Measurements from ENCODE around the gene FAM210A. TPM values are rescaled to one million over a fixed set of nuclear protein-coding genes. Genes with fewer than 3 reads are reported as not detected.

Gene FAM210A
- total and polyA plus RNA-seq, 2 experiments from 2014 or later: 17.2 to 17.9 TPM

GRCh38 chr18:13616041-13616440 is 110.3 kb downstream of the FAM210A start (continued):
- no peak for TF ChIP-seq REST (IDR thresholded peaks at IDR 0.05; ENCODE audit: unreplicated experiment)
- TF ChIP-seq CREB1 (CRISPR knock-in tag; IDR thresholded peaks at IDR 0.05; ENCODE audit: low read depth): no peak
- TF ChIP-seq EZH2phosphoT487 (IDR thresholded peaks at IDR 0.05; ENCODE audit: unreplicated experiment): no peak
- TF ChIP-seq STAT1 (IDR thresholded peaks at IDR 0.05; ENCODE audit: unreplicated experiment): no peak
- TF ChIP-seq EZH2 (IDR thresholded peaks at IDR 0.05; ENCODE audit: low read depth, unreplicated experiment): no peak

- Mint-ChIP-seq H3K4me3 (no peak overlapping the region), H3K4me1 (peaks cover 21% of the 10 kb centered on the region), H3K9me3 (no peaks in the 10 kb centered on the region), H3K27ac (no peak overlapping the region), H3K36me3 (ENCODE audit: low read depth) (no peaks in the 10 kb centered on the region), H3K27me3 (ENCODE audit: insufficient read depth, low read depth, poor library complexity) (peaks cover 32% of the 10 kb centered on the region)
- H3F3A ChIP-seq (replicated peaks; ENCODE audit: low read depth): no peaks in the 10 kb centered on the region
- no peaks in the 10 kb centered on the region for H3K9me2 ChIP-seq (ENCODE audit: insufficient read depth)
- H3K27me3 ChIP-seq (ENCODE audit: insufficient read depth): no peaks in the 10 kb centered on the region; the same call in 1 of the 2 replicates
- H3K79me2 ChIP-seq (replicated peaks; ENCODE audit: insufficient read depth): no peaks in the 10 kb centered on the region
- no peak overlapping the region for H3K27ac ChIP-seq (ENCODE audit: low read depth)
- no peaks in the 10 kb centered on the region for H3K36me3 ChIP-seq (ENCODE audit: insufficient read depth)
- H3K4me2 ChIP-seq: no peak overlapping the region
- H3K4me3 ChIP-seq: no peak overlapping the region
- DNase-seq (ENCODE audit: low spot score) (no peak), ATAC-seq (no peak)
- H4K20me1 ChIP-seq (replicated peaks; ENCODE audit: insufficient read depth): no peaks in the 10 kb centered on the region
- H3K4me1 ChIP-seq (ENCODE audit: insufficient read depth): peaks cover 11% of the 10 kb centered on the region
- H2AFZ ChIP-seq: no peak overlapping the region
- TF ChIP-seq STAT1 (IDR thresholded peaks at IDR 0.05; ENCODE audit: unreplicated experiment): no peak
- no peak for TF ChIP-seq CREB1 (CRISPR knock-in tag; IDR thresholded peaks at IDR 0.05; ENCODE audit: low read depth)
- no peak for TF ChIP-seq EZH2phosphoT487 (IDR thresholded peaks at IDR 0.05; ENCODE audit: unreplicated experiment)
- TF ChIP-seq ZNF462 (CRISPR knock-in tag; IDR thresholded peaks at IDR 0.05): no peak
- TF ChIP-seq REST (IDR thresholded peaks at IDR 0.05; ENCODE audit: unreplicated experiment): no peak
- no peak for TF ChIP-seq EZH2 (IDR thresholded peaks at IDR 0.05; ENCODE audit: low read depth, unreplicated experiment)
- no peak for TF ChIP-seq ETS1 (IDR thresholded peaks at IDR 0.05)
Observed at GRCh38 chr18:13615432-13615861, 110.9 kb downstream of the FAM210A start.

Measured in GM23338 (cell line).